Left cardiac atrium (tissue), 4 donors: ENCODE results near the gene GATAD1. TPM values are rescaled to one million over a fixed set of nuclear protein-coding genes. Genes with fewer than 3 reads are reported as not detected.
"Not testable (repeated sequence)": the region's sequence is repeated elsewhere in the genome, so short reads cannot be mapped to it uniquely, and the experiment has no call there.

ENCODE experiments used
- ATAC-seq, 2 donors: fragments of 200-7000 bp; cut with Tn5 transposase; one replicate each; pipeline ENCODE4 v1.9.1; 2020; ENCODE audit warnings: mild to moderate bottlenecking in 2 of 2, moderate library complexity in 2 of 2
- DNase-seq: peaks from one replicate; pipeline ENCODE4 v3.0.0-alpha.2; 2020
- intact Hi-C, 2 donors: fragments of 100-400 bp; cut with DNase I; formaldehyde crosslinking; loops; one replicate each; pipeline versions ENCODE4 v1.14.1 to v1.15.1; 2022 to 2023
- total RNA-seq, 2 donors: library from RNA; stranded (reverse); fragmentation: NEBNext Ultra II Directional; extraction: Animal tissue kit (Norgen Biotek cat#: 25700); gene quantifications; one replicate each; pipeline ENCODE4 v1.2.1, GENCODE V29; 2021
- donor health status: DM: no; HTN: yes; CAD: no.
- donor health status: DM: no; HTN: yes; CAD: no; lungs with severe emphysema.
- donor health status: DM: yes; HTN: yes; CAD: no.
- donor health status: Dilated cardiomyopathy.

The GATAD1 gene
- total RNA-seq, 2 donors from 2014 or later, result 16.1 to 18.2 TPM

DNA sequence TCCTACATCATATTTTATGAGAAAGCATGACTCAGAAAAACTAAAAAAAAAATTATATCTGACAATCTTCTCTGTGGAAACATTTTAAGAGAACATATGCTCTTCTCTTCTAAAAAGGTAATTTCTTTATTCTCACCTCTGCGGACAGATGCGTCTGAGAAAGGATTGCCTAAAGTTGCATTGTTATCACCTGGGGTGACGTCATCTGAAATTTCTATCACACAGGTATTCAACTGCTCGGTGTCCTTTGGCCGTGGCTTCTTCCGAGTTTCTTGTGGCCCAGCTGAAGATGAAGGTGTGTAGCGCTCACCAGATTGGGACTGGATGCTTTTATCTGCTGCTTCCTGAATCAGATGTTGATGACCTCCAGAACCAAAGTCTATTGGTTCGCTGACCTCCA, 14.3 kb upstream of the GATAD1 start:
- ATAC-seq (no peak), DNase-seq (no peak)
- intact Hi-C loops, result no loop called here

DNA sequence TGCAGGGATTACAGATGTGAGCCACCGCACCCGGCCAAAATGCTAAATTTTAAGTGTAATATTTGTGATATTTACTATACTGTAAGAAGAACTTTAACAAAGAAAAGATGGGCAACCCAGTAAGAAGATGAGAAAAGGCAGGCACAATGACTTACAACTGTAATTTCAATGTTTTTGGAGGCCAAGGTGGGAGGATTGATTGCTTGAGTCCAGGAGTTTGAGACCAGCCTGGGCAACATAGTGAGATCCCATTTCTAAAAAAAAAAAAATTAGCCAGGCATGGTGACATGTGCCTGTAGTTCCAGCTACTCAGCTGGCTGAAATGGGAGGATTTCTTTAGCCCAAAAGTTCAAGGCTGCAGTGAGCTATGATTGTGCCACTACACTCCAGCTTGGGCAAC, 11.7 kb upstream of the GATAD1 start:
- no peak for DNase-seq
- no peak for ATAC-seq
- intact Hi-C loops, result no loop called here

DNA sequence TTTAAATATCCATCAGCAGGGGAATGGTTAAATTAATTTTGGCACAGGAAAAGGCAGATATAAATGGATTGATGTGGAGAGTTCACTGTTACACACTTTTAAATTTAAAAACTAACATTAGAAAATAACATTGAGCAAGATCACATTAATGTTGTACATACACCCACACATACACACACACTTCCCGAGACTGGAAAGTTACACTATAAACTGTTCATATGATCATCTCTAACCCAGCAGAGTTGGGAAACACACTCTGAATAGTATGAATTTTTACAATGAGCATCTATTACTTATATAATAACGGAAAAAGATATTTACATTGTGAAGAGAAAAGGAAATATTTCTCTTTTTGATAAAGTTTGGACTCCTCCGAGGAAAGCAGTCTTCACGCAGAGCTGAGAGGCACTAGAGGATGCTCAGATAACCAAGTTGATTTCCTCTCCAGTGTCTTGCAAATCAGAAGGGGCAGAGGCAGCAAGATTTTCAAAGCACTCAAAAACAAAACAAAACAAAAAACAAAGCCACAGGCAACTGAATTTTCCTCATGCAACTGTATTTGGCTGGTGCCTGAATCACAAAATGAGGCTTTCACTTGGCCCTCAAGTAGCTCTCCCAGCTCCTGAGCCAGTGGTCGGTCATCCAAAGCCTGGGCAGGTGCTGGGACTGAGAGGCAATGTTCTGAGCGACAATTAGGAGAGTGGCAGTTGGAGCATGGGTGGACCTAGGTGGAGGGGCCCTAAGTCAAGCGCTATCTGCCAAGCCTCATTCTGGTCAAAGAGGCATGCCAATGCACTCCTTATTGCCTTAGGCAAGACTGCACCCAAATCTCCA, 10.5 kb upstream of the GATAD1 start:
- DNase-seq (no peak), ATAC-seq (no peak)
- intact Hi-C loops, result no loop called here

DNA sequence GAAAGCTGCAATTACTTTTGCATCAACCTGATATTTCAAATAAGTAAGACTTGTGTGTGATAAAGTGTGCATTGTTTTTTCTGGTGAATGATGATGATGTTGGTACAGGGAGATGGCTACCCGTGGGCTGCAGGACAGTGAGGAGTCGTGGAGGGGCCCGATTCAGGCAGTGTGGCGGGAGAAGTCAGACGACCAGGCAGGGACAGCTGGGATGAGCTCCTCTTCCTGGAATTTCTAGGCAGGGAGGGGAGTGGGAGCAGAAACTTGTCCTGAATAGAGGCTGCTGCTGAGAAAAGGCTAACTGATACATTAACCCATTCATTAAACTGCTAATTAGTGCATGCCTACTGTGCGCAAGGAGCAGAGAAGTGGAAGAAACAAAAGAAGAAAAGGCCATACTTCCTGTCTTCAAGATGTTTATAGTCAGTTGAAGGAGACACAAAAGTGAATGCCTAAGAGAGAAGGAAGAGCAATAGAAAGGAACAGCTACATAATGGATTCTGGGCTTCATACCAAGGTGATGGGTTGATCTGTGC, 9.3 kb upstream of the GATAD1 start:
- DNase-seq (no peak), ATAC-seq (no peak)
- intact Hi-C loops, result no loop called here

DNA sequence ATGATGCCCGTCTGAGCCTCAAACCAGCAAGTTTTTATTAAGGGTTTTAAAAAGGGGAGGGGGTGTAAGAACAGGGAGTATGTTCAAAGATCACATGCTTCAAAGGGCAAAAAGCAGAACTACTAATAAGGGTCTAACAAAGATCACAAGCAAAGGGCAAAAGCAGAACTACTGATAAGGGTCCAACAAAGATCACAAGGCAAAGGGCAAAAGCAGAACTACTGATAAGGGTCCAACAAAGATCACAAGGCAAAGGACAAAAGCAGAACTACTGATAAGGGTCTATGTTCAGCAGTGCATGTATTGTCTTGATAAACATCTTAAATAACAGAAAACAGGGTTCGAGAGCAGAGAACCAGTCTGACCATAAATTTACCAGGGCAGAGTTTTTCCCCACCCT, 4.6 kb upstream of the GATAD1 start:
- not testable (repeated sequence) for DNase-seq, ATAC-seq
- intact Hi-C loops, result loop anchor here in 1 of 2 donors (10.0 kb wide), 2 partner anchors 198 to 568 kb away; partner anchors contain the start of genes ANKIB1 and KRIT1

DNA sequence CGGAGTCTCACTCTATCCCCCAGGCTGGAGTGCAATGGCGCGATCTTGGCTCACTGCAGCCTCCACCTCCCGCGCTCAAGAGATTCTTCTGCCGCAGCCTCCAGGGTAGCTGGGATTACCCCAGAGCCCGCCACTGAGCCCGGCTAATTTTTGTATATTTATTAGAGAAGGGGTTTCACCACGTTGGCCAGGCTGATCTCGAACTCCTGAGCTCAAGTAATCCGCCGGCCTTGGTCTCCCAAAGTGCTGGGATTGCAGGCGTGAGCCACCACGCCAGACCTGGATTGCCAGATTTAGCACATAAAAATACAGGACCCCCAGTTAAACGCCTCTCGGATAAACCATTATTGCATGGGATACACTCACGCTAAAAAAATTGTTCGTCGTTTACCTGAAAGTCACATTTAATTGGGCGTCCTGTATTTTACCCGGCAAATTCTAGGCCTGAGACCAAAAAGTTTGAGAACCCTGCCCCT, 375 bp upstream of the GATAD1 start:
- no peak for ATAC-seq
- peak; percentile 20 for DNase-seq
- intact Hi-C loops, result loop anchor here in 1 of 2 donors (2.0 to 10.0 kb wide), 3 partner anchors 202 to 572 kb away; partner anchors contain the start of genes ANKIB1, KRIT1 and LRRD1

DNA sequence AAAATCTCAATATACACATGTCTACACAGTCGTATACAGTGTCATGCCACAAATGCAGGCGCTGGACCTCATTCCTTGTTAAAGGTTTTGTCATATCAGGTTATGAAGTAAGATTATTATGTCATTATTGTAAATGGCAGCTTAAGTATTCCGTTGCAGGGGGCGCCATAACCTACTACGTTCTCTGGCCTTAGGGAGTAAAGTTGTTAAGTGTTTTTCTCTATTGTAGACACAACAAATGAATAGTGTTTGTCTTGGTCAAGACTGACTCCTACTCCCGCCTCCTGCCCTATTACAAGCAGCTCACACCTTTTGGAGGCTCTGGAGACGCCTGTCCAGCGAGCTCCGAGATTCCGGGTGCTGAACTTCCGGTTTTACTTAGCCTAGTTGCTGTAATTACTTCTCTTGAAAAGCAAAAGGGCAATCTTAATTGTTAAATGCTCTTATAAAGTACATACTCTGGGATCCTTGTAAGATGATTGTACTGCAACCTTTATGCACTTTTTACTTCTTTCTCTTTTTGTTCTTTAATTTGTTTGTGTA, 994 bp downstream of the GATAD1 start:
- intact Hi-C loops, result loop anchor here in 1 of 2 donors (10.0 kb wide), 2 partner anchors 203 to 573 kb away; partner anchors contain the start of genes ANKIB1 and KRIT1
- DNase-seq (peak; percentile 56), ATAC-seq (peak; percentile 28 to 65)

DNA sequence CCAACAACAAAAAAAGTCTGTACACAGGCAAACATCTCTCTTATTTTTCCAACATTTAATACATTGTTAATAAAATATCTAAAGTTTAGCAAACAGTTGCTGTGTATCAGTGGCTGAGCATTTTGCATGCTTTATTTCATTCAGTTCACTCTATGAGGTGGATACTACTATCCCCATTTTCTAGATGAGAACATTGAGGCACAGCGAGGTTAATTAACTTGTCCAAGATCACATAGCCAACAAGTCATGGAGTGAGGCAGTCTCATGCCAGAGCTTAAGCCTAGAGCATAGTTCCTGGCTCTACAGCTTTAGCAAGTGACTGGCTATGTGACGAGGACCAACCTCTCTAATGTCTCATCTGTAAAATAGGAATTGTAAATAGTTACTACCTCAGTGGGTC, 4.4 kb downstream of the GATAD1 start:
- DNase-seq, result no peak
- intact Hi-C loops, result no loop called here
- no peak for ATAC-seq

DNA sequence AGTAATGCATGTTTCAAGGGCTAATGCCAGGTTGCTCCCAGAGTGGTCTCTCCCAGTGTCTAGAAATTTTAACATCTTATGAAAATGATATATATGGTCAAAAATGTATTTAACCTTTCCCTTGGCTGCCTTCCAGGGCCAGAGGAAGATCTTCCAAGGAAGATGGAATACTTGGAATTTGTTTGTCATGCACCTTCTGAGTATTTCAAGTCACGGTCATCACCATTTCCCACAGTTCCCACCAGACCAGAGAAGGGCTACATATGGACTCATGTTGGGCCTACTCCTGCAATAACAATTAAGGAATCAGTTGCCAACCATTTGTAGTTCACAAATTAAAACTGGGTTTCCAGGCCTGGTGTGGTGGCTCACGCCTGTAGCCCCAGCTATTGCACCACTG, 9.0 kb downstream of the GATAD1 start:
- no peak for ATAC-seq
- intact Hi-C loops, result no loop called here
- no peak for DNase-seq

DNA sequence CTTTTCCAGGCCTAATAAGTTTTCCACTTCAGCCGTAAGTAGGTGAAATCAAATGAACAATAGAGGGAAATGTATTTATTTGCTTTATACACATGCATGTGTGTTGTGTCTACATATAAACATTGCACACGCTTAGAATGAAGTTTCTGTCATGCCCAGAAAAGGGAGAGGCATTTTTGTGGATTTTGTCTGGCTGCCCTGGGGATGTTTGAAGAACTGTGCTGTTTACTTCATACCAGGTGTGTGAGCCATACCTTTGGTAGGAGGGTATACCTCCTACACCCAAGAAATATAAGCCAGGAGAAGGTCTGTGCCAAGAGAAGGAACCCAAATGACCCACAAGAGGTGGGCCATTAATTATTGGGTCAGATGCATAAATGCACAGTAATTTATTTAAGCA, 12.8 kb downstream of the GATAD1 start:
- ATAC-seq (no peak), DNase-seq (no peak)
- intact Hi-C loops, result no loop called here

DNA sequence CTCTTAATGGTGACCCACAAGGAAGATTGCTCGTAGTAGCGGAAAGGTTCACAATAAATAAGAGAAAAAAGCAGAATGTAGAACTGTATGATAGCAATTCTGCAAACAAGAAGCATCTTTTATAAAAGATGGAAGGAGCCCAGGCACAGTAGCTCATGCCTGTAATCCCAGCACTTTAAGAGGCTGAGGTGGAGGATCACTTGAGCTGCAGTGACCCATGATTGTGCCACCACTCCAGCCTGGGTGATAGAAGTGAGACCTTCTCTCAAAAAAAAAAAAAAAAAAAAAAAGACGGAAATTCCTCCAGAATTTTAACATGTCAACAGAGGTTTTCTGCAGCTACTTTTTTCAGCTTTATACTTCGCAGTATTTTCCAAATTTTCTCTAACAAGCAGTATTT, 13.2 kb downstream of the GATAD1 start:
- intact Hi-C loops, result no loop called here
- DNase-seq (no peak), ATAC-seq (no peak)

DNA sequence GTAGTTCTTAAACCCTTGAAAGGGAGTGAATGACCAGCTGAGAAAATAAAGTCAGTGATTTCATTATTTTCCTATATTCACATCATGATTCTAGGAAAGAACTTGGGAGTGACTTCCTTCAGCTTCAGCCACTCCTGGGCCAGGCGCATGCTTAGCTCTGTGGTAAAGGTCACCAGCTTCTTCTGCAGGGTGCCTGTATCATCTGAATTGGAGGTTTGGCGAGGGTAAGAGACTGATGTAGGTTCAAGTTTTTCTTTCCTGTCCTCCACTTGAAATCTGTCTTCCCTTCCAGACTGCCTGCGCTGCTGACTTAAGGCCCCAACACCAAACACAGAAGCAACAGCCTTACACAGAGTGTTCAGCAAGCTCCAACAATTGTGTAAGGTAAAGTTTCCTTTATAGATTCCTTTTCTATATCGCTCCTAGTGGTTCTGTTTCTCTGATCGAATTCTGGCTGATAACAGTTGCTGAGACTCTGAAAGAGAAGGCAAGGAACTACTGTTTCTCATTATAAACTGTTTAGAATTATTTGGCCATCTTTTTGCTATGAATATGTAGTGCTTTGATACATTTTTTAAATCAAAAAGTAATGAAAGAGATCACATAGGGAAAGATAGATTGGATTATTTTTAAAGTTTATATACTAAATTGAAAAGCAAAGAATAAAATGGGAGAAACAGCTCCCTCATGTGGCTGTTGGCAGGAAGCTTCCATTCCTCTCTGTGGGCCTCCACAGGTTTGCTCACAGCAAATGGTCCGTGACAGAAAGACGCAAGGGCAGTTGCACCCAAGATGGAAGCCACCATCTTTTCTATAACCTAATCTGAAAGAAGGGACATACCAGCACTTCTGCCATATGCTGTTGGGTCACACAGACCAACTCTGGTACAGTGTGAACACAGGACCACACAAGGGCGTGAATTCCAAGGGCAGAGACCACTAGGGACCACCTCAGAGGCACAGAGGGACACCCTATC, 14.0 kb downstream of the GATAD1 start:
- peak; percentile 47 to 55 for ATAC-seq

DNA sequence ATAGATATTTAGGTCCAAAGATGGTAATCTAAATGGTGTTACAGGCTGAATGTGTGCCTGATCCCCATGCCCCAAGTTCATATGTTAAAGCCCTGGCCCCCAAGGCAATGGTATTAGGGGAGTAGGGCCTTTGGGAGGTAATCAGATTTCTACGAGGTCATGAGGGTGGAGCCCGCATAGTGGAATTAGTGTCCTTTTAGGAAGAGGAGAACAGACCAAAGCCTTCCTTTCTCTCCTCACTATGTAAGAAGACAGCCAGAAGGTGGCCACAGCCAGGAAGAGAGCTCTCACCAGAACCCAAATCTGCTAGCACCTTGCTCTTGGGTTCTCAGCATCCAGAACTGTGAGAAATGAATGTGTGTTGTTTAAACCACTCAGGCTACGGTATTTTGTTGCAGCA, 15.3 kb downstream of the GATAD1 start:
- ATAC-seq (no peak), DNase-seq (no peak)
- intact Hi-C loops, result no loop called here

More for the DNA sequence above, 14.0 kb downstream of the GATAD1 start:
- DNase-seq, result peak; percentile 24
- intact Hi-C loops, result no loop called here

DNA sequence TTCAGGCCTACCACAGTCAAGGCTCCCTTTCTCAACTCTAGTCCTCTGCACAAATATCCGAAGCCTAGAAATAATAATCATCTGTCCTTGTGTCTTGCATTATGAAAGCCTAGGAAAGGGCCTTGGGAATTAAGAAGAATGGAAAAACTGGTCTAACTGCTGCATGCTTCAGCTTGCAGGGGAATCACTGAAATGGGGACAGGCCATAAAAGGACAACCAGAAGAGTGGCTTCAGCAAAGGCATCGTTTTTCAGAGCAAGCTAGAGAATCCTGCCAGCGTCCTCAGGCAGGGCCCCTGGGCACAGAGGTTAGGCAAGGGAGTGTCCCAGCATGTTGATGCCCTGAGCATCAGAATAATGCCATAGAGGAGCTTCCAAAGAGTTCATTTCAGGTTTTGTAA, 17.2 kb downstream of the GATAD1 start:
- no peak for ATAC-seq
- DNase-seq, result no peak
- intact Hi-C loops, result no loop called here

DNA sequence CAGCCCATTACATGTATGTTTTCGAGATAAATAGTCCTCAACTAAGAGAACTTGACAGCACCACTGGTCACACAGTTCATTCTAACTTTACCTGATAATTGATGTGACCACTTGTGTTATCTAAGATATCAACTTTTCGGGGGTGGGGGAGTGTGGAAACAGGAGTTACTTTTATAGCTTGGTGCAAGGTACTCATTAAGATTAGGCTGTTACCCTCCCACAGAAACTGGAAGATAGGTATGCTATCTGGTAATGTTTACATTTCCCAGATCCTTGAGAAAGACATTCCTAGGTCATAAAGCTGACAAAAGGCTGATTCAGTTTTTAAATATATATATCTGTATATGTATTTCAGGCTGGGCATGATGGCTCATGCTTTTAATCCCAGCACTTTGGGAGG, 19.4 kb downstream of the GATAD1 start:
- DNase-seq (no peak), ATAC-seq (no peak)
- intact Hi-C loops, result no loop called here

DNA sequence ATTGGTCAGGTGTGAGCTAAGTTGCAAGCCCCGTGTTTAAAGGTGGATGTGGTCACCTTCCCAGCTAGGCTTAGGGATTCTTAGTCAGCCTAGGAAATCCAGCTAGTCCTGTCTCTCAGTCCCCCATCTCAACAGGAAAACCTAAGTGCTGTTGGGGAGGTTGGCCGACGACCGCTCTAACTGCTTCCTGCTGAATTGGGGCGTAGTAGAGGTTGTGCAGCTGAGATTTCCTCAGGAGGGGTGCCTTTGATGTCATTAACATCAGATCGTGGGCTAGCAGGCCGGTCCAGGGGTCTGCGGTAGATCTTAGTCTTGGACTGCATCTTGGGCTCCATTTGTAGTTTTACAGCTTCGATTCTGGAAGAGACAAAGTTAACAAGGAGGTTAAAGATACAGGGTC, 21.3 kb downstream of the GATAD1 start:
- intact Hi-C loops, DNase-seq, ATAC-seq: not testable (repeated sequence)

DNA sequence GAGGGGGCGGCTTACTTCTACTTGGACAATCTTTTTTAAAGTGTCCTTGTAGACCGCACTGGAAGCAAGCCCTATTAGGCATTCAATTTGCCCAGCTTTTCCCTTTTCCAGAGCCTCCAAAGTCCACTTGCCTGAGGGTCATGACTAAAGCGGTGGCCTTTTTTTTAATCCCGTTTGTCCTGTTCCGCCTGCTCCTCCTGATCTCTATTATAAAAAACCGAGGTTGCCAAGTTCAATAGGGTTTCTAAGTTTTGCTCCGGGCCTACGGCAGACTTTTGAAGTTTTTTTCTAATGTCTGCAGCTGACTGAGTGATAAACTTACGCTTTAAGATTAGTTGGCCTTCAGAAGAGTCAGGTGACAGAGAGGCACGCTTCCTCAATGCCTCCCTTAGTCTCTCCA, 26.7 kb downstream of the GATAD1 start:
- ATAC-seq, DNase-seq, intact Hi-C loops: not testable (repeated sequence)

DNA sequence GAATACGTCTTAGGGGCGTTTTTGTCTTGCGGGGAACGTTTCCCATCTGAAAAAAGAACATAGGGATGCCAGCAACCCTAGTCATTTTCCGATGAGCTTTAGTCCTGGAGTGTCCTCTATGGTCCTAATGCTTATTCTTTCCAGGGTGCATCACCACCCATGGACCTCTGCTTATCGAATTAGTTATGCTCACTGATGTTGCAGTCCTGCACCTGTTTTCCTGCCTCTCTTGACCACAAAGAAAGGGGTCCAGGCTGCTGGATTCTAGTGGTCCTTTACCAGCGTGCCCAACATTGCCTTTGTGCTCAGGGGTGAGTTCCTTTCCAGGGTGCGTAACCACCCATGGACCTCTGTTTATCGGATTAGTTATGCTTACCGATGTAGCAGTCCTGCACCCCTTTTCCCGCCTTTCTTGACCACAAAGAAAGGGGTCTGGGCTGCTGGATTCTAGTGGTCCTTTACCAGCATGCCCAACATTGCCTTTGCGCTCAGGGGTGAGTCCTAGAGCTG, 28.0 kb downstream of the GATAD1 start:
- DNase-seq, ATAC-seq, intact Hi-C loops: not testable (repeated sequence)
